GM19043 (cell line): Measurements from ENCODE around the gene ARRB2.

Experiments used
- ATAC-seq: cut with Tn5 transposase; IDR thresholded peaks from one replicate; pipeline ENCODE4 v1.9.1; 2021; ENCODE audit warnings: low read depth; ENCODE audit not compliant: unreplicated experiment

Gene ARRB2

DNA sequence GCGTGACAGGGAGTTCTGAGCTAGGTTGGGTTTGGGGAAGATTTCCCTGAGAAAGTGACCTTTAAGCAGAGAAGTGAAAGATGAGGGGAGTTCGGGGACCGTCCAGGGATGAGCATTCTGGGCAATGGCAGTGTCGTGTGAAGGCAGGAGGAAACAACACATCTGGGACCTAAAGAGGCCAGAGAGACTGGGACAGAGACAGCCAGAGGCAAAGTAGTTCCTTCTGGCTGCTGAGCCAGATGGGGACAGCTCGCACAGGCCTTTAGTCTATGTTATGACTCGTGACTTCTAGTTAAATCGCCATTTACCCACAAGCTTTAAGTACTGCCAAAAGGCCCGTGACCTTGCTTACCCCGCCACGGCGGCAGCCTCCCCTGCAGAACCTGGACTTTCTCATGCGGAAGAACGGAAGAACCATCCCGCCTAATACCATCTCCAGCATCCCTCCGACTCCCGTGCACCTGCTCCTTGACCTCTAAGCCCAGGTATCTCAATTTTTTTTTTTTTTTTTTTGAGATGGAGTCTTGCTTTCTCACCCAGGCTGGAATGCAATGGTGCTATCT lies 12.3 kb downstream of the ARRB2 start:
- no peak for ATAC-seq

DNA sequence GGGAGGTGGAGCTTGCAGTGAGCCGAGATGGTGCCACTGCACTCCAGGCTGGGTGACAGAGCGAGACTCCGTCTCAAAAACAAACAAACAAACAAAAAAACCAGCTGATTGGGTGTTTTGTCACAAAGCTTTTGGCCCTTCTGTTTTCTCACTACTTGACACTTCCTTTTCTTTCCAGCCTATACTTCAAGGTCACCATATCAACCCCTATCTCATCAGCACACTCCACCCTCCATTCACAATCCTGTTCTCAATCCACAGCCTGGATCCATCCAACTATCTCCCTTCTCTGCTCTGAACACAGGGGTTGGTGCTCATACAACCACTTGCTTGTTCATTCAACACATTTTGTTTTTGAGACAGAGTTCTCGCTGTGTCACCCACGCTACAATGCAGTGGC lies 14.2 kb downstream of the ARRB2 start:
- ATAC-seq = no peak

DNA sequence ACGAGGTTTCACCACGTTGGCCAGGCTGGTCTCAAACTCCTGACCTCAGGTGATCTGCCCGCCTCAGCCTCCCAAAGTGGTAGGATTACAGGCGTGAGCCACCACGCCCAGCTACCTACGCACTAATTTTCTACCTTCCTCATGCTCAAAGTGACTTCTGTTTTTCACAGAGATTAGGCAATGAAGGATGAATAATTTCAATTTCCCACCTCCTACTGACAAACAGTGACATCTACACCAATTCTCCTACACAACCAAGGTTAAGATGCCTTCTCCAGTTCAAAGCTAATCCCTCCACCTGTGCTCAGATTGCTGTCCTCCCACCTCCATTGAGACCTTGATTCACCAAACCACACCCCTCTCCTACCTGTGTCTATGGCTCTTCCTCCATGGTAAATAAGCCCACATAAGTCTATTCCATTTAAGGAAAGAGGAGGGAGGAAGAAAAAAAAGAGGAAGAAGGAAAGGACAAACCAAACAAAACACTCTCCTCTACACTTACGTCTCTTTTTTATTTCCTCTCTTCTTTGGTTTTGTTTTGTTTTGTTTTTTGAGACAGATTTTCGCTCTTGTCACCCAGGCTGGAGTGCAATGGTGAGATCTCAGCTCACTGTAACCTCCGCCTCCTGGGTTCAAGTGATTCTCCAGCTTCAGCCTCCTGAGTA lies 15.3 kb downstream of the ARRB2 start:
- no peak for ATAC-seq

DNA sequence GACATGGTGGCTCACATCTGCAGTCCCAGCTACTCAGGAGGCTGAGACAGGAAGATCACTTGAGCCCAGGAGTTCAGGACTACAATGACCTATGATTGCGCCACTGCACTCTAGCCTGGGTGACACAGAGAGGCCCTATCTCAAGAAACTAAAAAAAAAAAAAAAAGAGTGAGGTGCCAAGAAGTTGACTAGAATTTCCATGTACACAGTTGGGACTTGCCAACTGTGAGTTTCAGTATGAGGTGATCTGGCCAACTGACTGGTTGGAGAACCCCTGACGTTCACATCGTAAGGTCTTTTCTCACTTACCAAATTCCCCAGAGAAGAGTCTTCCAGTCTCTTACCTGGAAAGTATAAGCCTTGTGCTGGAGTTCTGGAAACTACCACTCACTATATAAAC lies 17.7 kb downstream of the ARRB2 start:
- no peak for ATAC-seq

- no peak for ATAC-seq
Observed at GRCh38 chr17:4733073-4733531, 22.7 kb downstream of the ARRB2 start.

DNA sequence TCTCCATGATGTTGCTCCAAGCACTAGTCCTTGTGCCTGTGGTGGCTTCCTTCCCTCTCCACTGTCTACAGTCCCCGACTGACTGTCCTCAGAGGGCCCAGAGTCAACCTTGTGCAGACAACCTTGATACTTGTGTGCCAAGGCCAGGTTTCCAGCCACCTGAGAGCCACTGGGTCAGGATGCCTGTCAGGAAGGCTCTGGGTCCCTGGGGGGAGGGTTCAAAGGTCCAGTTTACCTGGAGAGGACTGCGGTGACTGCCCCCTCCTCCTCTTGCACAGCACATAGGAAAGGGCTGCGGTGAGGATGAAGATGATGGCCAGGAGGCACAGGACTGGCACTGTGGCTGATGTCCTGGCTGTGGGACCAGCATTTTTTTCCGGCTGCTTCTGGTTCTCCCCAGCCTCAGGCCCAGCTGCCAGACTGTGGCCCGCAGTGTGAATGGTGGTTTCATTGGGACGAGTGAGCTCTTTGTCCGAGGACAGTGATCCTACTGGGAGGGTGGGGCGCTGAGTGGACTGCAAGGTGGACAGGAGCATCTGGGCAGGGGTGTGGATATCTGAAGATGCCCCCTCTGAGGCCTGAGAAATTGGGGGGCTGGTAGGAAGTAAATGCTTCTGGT lies 24.5 kb downstream of the ARRB2 start:
- no peak for ATAC-seq

DNA sequence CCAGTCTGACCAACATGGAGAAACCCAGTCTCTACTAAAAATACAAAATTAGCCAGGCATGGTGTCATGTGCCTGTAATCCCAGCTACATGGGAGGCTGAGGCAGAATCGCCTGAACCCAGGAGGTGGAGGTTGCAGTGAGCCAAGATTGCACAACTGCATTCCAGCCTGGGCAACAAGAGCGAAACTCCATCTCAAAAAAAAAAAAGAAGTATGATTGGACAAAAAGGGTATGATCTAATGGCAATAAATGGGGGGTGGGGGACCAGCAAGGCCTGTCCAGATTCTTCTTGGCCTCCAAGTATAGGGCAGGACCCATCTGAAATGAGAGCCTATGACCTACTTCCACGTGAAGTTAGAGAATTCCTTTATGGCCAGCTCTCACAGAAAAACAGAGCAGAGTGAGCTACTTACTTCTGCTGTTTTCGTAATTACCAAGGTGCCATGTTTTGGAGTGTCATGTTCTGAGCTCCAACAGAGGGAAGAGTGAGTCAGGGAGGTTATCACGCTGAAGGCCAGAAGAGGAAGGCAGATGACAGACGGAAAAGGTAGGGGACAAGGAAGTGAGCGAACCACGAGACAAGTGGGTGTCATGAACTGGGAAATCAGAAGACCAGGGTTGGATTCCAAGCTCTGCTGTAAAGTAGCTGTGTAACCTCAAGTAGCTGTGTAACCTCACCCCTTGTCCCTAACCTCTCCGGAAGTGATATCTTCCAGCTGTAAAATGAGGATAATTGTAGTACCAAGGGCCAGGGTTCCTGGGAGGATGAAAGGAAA lies 25.6 kb downstream of the ARRB2 start:
- ATAC-seq = no peak

DNA sequence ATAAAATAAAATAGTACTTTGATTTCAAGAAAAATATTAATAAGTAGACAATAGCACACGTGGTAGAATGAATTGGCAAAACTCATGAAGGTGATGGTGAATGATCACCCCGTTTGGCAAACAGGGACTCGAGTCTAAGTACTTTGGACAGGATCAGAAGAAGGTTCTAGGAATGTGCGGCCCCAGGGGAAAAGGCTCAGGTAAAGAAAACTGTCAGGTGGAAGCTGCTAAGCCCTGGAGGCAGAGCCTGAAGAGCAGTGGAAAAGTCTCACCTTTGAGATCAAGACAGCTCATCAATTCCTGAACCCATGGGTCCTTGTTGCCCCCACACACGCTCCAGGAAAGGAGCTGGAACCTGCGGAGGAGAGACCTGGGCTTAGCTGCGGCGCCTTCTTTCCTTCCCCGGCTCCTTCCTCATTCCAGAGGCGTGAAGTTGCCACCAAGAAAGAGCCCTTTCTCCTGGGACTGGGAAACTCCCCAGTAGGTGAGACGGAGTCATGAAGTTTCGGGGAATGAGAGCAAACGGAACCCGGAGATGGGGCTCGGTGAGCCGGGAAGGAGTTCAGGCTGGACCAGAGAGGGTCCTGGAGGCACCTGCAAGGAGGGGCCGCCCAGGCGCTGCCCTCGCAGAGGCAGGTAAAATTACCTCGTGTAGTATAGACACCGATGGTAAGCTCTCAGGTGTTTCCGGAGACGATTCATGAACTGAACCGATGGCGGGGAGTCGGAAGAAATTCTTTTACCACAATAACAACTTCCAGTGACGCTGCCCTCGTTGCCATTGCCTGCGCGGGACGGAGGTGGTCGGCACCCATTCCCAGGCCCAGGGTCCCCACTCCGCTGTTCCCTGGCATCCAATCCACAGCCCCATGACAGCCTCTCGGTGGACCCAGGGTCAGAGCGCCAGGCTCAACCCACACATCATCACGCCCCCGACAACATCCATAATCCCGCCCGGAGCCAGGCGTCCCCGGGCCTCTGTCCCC lies 28.0 kb downstream of the ARRB2 start:
- no peak for ATAC-seq

DNA sequence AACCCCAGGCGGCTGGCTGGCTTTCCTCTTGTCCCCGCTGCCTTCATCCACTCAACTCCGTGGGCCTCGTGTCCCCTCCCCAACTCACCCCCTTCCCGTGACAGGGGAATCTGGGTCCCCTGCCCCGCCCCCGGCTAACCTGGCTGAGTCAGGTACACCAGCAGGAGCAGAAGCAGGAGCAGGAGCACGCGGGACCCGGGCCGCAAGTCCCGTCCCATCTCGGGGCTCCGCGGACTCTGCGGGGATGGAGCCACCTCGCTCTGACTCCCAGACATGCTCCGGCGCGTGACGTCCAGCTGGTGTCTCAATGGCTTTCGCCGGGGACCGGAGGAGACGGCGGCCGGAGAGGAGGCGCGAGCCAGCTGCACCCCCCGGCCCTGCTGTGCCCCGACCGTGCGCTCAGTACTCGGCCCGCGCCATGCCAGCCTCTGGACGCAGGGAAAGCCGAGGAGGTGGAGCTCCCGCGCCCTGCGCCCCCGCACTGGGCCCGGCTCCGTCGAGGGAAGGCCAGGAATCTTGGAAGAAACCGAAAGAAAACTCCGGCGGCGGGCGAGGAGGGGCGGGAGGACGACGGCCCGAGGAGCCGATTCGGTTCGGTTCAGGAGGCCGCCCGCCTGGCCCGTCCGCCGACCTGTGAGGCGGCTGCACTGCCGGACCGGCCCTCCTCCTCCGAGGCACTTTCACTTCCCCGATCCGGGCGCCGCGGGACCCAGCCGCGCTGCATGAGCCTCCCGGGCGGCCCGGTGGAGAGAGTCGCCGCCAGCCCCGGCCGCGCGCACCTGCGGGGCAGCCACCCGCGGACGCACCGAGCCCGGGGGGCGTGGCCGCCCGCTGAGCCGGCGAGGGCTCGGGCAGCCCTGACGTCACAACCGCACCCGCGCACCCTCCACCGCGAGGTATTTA lies 28.9 kb downstream of the ARRB2 start, which contains the start of the genes CXCL16 and ZMYND15:
Gene CXCL16, minus strand, starts transcription at position 807 of the 903 bp plus-strand sequence. Its CDS starts 589 bp downstream, at position 218.
Gene ZMYND15, plus strand, starts transcription at position 712 of the 903 bp plus-strand sequence. CDS start 716 bp downstream, outside the sequence.
- no peak for ATAC-seq

DNA sequence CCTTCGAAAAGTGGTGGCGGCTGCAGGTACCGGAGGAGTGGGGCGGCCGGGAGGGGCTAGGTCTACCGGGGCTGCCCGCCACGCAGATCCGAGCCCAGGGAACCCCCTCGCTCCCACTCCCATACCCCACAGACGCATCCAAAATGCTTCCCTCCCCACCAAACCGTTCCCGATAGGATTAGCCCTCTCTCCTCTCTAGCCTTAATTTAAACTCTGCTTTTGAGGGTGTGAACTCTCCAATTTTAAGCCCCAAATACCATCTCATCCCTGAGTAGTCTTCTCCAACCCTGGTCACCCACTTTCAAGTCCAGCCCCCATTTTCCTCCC lies 29.6 kb downstream of the ARRB2 start:
- no peak for ATAC-seq

DNA sequence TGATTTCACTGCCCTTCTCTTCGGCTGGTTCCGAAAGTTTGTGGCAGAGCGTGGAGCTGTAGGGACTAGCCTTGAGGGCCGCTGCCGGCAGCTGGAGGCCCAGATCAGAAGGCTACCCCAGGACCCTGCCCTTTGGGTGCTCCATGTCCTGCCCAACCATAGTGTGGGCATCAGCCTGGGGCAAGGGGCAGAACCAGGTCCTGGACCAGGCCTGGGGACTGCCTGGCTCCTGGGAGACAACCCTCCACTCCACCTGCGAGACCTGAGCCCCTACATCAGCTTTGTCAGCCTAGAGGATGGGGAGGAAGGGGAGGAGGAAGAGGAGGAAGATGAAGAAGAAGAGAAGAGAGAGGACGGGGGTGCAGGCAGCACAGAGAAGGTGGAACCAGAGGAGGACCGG lies 30.2 kb downstream of the ARRB2 start:
- no peak for ATAC-seq

- no peak for ATAC-seq
Observed at GRCh38 chr17:4741544-4741943, 31.1 kb downstream of the ARRB2 start.

DNA sequence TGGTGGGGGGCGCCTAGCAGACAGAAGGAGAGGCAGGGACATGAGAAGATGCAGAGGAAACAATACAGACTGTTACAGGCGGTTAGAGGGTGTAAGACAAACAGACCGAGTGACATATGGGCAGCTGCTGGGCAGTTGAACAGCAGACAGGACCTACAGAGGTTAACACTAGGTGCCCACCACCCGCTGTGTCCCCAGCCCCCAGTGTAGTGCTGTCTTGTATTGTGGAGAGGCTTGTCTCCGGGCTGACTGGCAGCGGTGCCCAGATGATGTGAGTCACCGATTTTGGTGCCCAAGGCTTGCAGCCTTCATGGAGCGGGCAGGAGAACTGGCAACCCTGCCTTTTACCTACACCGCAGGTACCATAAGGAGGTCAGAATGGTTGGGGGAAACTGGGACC lies 31.7 kb downstream of the ARRB2 start:
- no peak for ATAC-seq

DNA sequence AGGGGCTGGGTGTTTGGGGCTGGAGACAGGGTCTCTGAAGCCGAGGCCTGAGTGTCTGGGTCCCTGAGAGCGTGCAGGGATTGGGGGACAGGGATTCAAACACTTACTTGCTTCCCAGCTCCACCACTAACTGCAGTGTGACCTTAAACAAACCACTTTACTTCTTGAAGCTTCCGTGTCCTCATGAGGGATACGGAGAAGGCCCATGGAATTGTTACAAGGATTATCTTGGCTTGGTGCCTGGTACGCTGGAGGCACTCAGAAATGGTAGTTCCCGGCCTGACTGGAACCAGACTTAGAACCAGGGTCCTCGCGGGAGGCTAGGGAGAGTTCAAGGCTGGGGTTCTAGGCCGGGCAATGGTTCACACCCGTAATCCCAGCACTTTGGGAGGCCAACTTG lies 32.2 kb downstream of the ARRB2 start:
- ATAC-seq = no peak

GRCh38 chr17:4743216-4743615 lies 32.8 kb downstream of the ARRB2 start:
- ATAC-seq = no peak

GRCh38 chr17:4743898-4744297 lies 33.5 kb downstream of the ARRB2 start:
- no peak for ATAC-seq

GRCh38 chr17:4744999-4745969 lies 34.9 kb downstream of the ARRB2 start:
- no peak for ATAC-seq

DNA sequence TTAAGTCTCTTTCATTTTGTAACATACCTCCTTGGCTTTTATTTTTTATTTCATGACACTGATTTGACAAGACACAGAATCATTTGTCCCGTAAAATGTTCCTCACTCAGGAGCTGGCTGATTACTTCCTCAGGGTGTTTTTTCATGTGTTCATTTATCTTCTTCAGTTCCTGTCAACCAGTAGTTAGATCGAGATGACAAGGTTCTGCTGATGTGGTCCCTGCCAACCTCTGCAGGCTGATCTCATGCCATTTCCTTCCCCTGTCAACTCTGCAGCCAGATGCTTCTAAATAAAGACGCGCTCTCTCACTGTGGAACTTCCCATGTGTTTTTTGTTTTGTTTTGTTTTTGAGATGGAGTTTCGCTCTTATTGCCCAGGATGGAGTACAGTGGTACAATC lies 37.4 kb downstream of the ARRB2 start:
- no peak for ATAC-seq
